Right lobe of liver (tissue), 4 donors: ENCODE measurements around the gene MOGAT3.

Experiments used
- CTCF ChIP-seq, 4 donors: fragments of 200-600 bp in 3 of 4; fragments of 450-650 bp in 1 of 4; IDR thresholded peaks; one replicate each; pipeline versions ENCODE4 v1.5.1 to v1.8.0; 2016 to 2022; ENCODE audit warnings: antibody characterized with exemption in 4 of 4, mild to moderate bottlenecking in 2 of 4
- POLR2A ChIP-seq: fragments of 450-650 bp; IDR thresholded peaks from one replicate; pipeline ENCODE4 v1.6.1; 2017; ENCODE audit warnings: antibody characterized with exemption, mild to moderate bottlenecking
- donor health status: DM: no; HTN: no; CAD: no.
- donor health status: DM: no; HTN: no; CAD: no.
- donor health status: DM: no; HTN: yes; CAD: no.

- TF ChIP-seq CTCF (IDR thresholded peaks at IDR 0.05) (no peak), POLR2A (no peak)
Observed at GRCh38 chr7:101195884-101196283, 5.0 kb downstream of the MOGAT3 start.
